Trophoblast cell (in vitro differentiated cells and primary cell): Measurements from ENCODE around the gene TRIM67.

Experiments
- DNase-seq, 2 donors: peaks; one replicate each; pipeline ENCODE4 v3.0.0-alpha.2; 2016
- H2AFZ ChIP-seq: 2 replicates; pipeline ENCODE4 v1.6.1; 2013; ENCODE audit warnings: low read length, moderate library complexity, mild to moderate bottlenecking; ENCODE audit not compliant: insufficient read depth, poor library complexity
- H2AK5ac ChIP-seq: 2 replicates; pipeline ENCODE4 v1.6.1; 2013; ENCODE audit warnings: mild to moderate bottlenecking, low read length
- H2BK120ac ChIP-seq: 2 replicates; pipeline ENCODE4 v1.6.1; 2013; ENCODE audit warnings: low read length, mild to moderate bottlenecking, moderate library complexity; ENCODE audit not compliant: insufficient read depth, poor library complexity
- H2BK12ac ChIP-seq: 2 replicates; pipeline ENCODE4 v1.6.1; 2013; ENCODE audit warnings: mild to moderate bottlenecking, low read length, moderate library complexity
- H2BK5ac ChIP-seq: 2 replicates; pipeline ENCODE4 v1.6.1; 2013; ENCODE audit warnings: low read length, low read depth, moderate library complexity, mild to moderate bottlenecking; ENCODE audit not compliant: poor library complexity
- H3K14ac ChIP-seq: 2 replicates; pipeline ENCODE4 v1.6.1; 2013; ENCODE audit warnings: mild to moderate bottlenecking, low read length
- H3K18ac ChIP-seq: 2 replicates; pipeline ENCODE4 v1.6.1; 2013; ENCODE audit warnings: mild to moderate bottlenecking, low read length
- H3K23ac ChIP-seq: 2 replicates; pipeline ENCODE4 v1.6.1; 2013; ENCODE audit warnings: low read length
- H3K27ac ChIP-seq: 2 replicates; pipeline ENCODE4 v1.5.1; 2013; ENCODE audit warnings: low read depth, mild to moderate bottlenecking, inconsistent platforms, low read length, moderate library complexity
- H3K27me3 ChIP-seq: 2 replicates; pipeline ENCODE4 v1.6.1; 2013; ENCODE audit warnings: inconsistent platforms, mild to moderate bottlenecking, low read length, moderate library complexity; ENCODE audit not compliant: insufficient read depth
- H3K36me3 ChIP-seq, 2 experiments: 1 replicate in 1 of 2; 2 replicates in 1 of 2; pipeline ENCODE4 v1.6.1; 2013; ENCODE audit warnings: low read length in 2 of 2, mild to moderate bottlenecking in 2 of 2, moderate library complexity in 1 of 2; ENCODE audit not compliant: insufficient read depth in 2 of 2, control insufficient read depth in 1 of 2
- H3K4ac ChIP-seq: 2 replicates; pipeline ENCODE4 v1.6.1; 2013; ENCODE audit warnings: low read depth, mild to moderate bottlenecking, low read length, moderate library complexity
- H3K4me1 ChIP-seq, 2 experiments: 1 replicate in 1 of 2; 2 replicates in 1 of 2; pipeline ENCODE4 v1.6.1; 2013; ENCODE audit warnings: low read length in 2 of 2, mild to moderate bottlenecking in 2 of 2, moderate library complexity in 1 of 2; ENCODE audit not compliant: insufficient read depth in 2 of 2, control insufficient read depth in 1 of 2
- H3K4me2 ChIP-seq: 2 replicates; pipeline ENCODE4 v1.6.1; 2013; ENCODE audit warnings: inconsistent platforms, mild to moderate bottlenecking, low read length, moderate library complexity
- H3K4me3 ChIP-seq: 2 replicates; pipeline ENCODE4 v1.5.1; 2013; ENCODE audit warnings: mild to moderate bottlenecking, low read depth, low read length, inconsistent platforms
- H3K79me1 ChIP-seq: one replicate; pipeline ENCODE4 v1.6.1; 2013; ENCODE audit warnings: low read length
- H3K79me2 ChIP-seq: 2 replicates; pipeline ENCODE4 v1.6.1; 2013; ENCODE audit warnings: low read length, mild to moderate bottlenecking; ENCODE audit not compliant: control insufficient read depth, insufficient read depth, poor library complexity
- H3K9ac ChIP-seq: 2 replicates; pipeline ENCODE4 v1.6.1; 2013; ENCODE audit warnings: mild to moderate bottlenecking, low read length
- H3K9me3 ChIP-seq: 2 replicates; pipeline ENCODE4 v1.6.1; 2013; ENCODE audit warnings: low read depth, mild to moderate bottlenecking, control low read depth, inconsistent platforms, low read length; ENCODE audit not compliant: insufficient read depth
- H4K12ac ChIP-seq: 2 replicates; pipeline ENCODE4 v1.6.1; 2013; ENCODE audit warnings: low read depth, mild to moderate bottlenecking, low read length, moderate library complexity
- H4K8ac ChIP-seq: 2 replicates; pipeline ENCODE4 v1.6.1; 2013; ENCODE audit warnings: low read depth, mild to moderate bottlenecking, low read length, moderate library complexity
- H4K91ac ChIP-seq: one replicate; pipeline ENCODE4 v1.6.1; 2013; ENCODE audit warnings: low read depth, mild to moderate bottlenecking, low read length, moderate library complexity
- WGBS: extraction: QIAGEN DNeasy Blood & Tissue Kit; methylation state at CpG from one replicate; pipeline ENCODE4 v1.1.7; 2013; ENCODE audit warnings: missing lambda C conversion rate; ENCODE audit not compliant: insufficient read length, insufficient coverage; ENCODE audit errors: extremely low coverage; 5-methylcytosine and 5-hydroxymethylcytosine counted together

TRIM67 gene

GRCh38 chr1:231190456-231190855 lies 28.6 kb downstream of the TRIM67 start:
- no peak for DNase-seq
- Histone ChIP-seq H2BK5ac (no peak overlapping the region), H4K8ac (no peak overlapping the region), H2BK120ac (no peak overlapping the region), H3K18ac (no peak overlapping the region), H4K12ac (no peak overlapping the region), H3K79me2 (no peaks in the 10 kb centered on the region), H2AFZ (no peak overlapping the region), H3K36me3 (no peaks in the 10 kb centered on the region), H3K27me3 (no peaks in the 10 kb centered on the region), H3K23ac (no peak overlapping the region), H3K9ac (no peak overlapping the region), H3K27ac (no peak overlapping the region), H2AK5ac (no peak overlapping the region), H3K4me2 (no peak overlapping the region), H3K4me1 (peaks cover 0 to 3% of the 10 kb centered on the region in 2 experiments), H4K91ac (no peak overlapping the region), H2BK12ac (no peak overlapping the region), H3K79me1 (no peaks in the 10 kb centered on the region), H3K4me3 (no peak overlapping the region), H3K9me3 (peaks cover 6% of the 10 kb centered on the region), H3K4ac (no peak overlapping the region), H3K14ac (no peak overlapping the region)
- WGBS = no CpG with 5 or more reads among the region's 10 CpGs

GRCh38 chr1:231192620-231193163 lies 30.8 kb downstream of the TRIM67 start:
- H3K9ac ChIP-seq = no peak overlapping the region
- no peak overlapping the region for H4K12ac ChIP-seq
- H3K14ac ChIP-seq = no peak overlapping the region
- no peak for DNase-seq
- no peak overlapping the region for H4K91ac ChIP-seq
- H4K8ac ChIP-seq = no peak overlapping the region
- H2AK5ac ChIP-seq = no peak overlapping the region
- H3K9me3 ChIP-seq = peaks cover 6% of the 10 kb centered on the region
- H3K23ac ChIP-seq = no peak overlapping the region
- H3K4me1 ChIP-seq = peaks cover 0 to 3% of the 10 kb centered on the region in 2 experiments
- no peaks in the 10 kb centered on the region for H3K27me3 ChIP-seq
- H3K27ac ChIP-seq = no peak overlapping the region
- WGBS = no CpG with 5 or more reads among the region's 12 CpGs
- no peak overlapping the region for H3K4me3 ChIP-seq
- no peak overlapping the region for H2AFZ ChIP-seq
- H3K18ac ChIP-seq = no peak overlapping the region
- H3K79me1 ChIP-seq = no peaks in the 10 kb centered on the region
- H2BK120ac ChIP-seq = no peak overlapping the region
- no peak overlapping the region for H3K4me2 ChIP-seq
- no peaks in the 10 kb centered on the region for H3K79me2 ChIP-seq
- no peak overlapping the region for H3K4ac ChIP-seq
- no peaks in the 10 kb centered on the region for H3K36me3 ChIP-seq
- H2BK5ac ChIP-seq = no peak overlapping the region
- no peak overlapping the region for H2BK12ac ChIP-seq

DNA sequence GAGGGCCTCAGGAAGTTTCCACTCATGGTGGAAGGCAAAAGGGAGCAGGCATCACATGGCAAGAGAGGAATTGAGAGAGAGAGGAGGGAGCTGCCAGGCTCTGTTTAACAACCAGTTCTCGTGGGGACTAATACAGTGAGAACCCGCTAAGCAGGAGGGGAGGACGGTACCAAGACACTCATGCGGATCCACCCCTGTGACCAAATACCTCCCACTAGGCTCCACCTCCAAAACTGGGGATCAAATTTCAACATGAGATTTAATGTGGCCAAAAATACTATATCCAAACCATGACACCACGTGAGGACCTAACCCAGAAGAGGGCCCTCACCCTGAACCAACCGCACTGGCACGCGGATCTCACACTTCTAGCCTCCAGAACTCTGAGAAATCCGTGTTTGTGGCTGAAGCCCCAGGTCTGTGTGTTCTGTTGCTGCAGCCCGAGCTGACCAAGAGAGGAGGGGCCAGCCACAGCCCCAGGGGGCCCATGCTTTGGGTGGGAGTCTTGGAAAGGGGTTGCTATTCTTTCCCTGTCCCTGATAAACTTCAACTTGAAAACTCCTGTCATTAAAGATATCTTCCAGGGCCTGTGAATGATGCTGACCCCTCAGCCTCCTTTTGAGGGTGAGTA lies 32.0 kb downstream of the TRIM67 start:
- Histone ChIP-seq H3K4me3 (no peak overlapping the region), H4K8ac (no peak overlapping the region), H4K12ac (no peak overlapping the region), H3K9me3 (peaks cover 6% of the 10 kb centered on the region), H3K36me3 (no peaks in the 10 kb centered on the region), H3K4ac (no peak overlapping the region), H4K91ac (no peak overlapping the region), H3K9ac (no peak overlapping the region), H3K79me2 (no peaks in the 10 kb centered on the region), H2BK5ac (no peak overlapping the region), H3K4me2 (no peak overlapping the region), H3K79me1 (no peaks in the 10 kb centered on the region), H2AFZ (no peak overlapping the region), H2BK12ac (no peak overlapping the region), H2BK120ac (no peak overlapping the region), H3K14ac (no peak overlapping the region), H3K27ac (no peak overlapping the region), H3K27me3 (no peaks in the 10 kb centered on the region), H3K23ac (no peak overlapping the region), H3K18ac (no peak overlapping the region), H2AK5ac (no peak overlapping the region), H3K4me1 (peaks cover 0 to 3% of the 10 kb centered on the region in 2 experiments)
- no peak for DNase-seq
- WGBS = no CpG with 5 or more reads among the region's 10 CpGs

- Histone ChIP-seq H2BK12ac (no peak overlapping the region), H2BK5ac (no peak overlapping the region), H3K14ac (no peak overlapping the region), H3K79me2 (no peaks in the 10 kb centered on the region), H3K9ac (no peak overlapping the region), H2AK5ac (no peak overlapping the region), H3K9me3 (peaks cover 6% of the 10 kb centered on the region), H3K36me3 (no peaks in the 10 kb centered on the region), H4K8ac (no peak overlapping the region), H3K4ac (no peak overlapping the region), H4K12ac (no peak overlapping the region), H4K91ac (no peak overlapping the region), H3K79me1 (no peaks in the 10 kb centered on the region), H3K27ac (no peak overlapping the region), H3K4me2 (no peak overlapping the region), H2AFZ (no peak overlapping the region), H3K4me1 (peaks cover 0 to 3% of the 10 kb centered on the region in 2 experiments), H3K18ac (no peak overlapping the region), H2BK120ac (no peak overlapping the region), H3K4me3 (no peak overlapping the region), H3K23ac (no peak overlapping the region), H3K27me3 (no peaks in the 10 kb centered on the region)
- no CpG with 5 or more reads among the region's 2 CpGs for WGBS
- DNase-seq = peak in 1 of 2 donors; percentile 17
Observed at GRCh38 chr1:231194476-231194842, 32.6 kb downstream of the TRIM67 start.
